HUES64 (cell line): Measurements from ENCODE around the gene MAGEB6B. TPM values are rescaled to one million over a fixed set of nuclear protein-coding genes. Genes with fewer than 3 reads are reported as not detected.
"Not testable (repeated sequence)": the region's sequence is repeated elsewhere in the genome, so short reads cannot be mapped to it uniquely, and the experiment has no call there.

Experiments used
- H3K27ac ChIP-seq: 2 replicates; pipeline ENCODE4 v1.7.0; 2013; ENCODE audit warnings: low read depth, low read length, inconsistent platforms
- H3K27me3 ChIP-seq: 2 replicates; pipeline ENCODE4 v1.6.1; 2013; ENCODE audit warnings: mild to moderate bottlenecking, low read length; ENCODE audit not compliant: insufficient read depth
- H3K36me3 ChIP-seq: 2 replicates; pipeline ENCODE4 v1.6.1; 2013; ENCODE audit warnings: mild to moderate bottlenecking, low read length; ENCODE audit not compliant: insufficient read depth
- H3K4me1 ChIP-seq: 2 replicates; pipeline ENCODE4 v1.6.1; 2013; ENCODE audit warnings: mild to moderate bottlenecking, low read length, moderate library complexity; ENCODE audit not compliant: insufficient read depth
- H3K4me3 ChIP-seq: 2 replicates; pipeline ENCODE4 v1.5.1; 2013; ENCODE audit warnings: mild to moderate bottlenecking, low read length, moderate library complexity
- H3K9ac ChIP-seq: 2 replicates; pipeline ENCODE4 v1.6.1; 2013; ENCODE audit warnings: mild to moderate bottlenecking, low read depth, low read length
- H3K9me3 ChIP-seq: 2 replicates; pipeline ENCODE4 v1.6.1; 2013; ENCODE audit warnings: low read depth, low read length; ENCODE audit not compliant: insufficient read depth
- WGBS: fragments of 150-250, 120-280 bp; methylation state at CpG from one replicate; pipeline ENCODE4 v1.1.7; 2013; ENCODE audit warnings: missing lambda C conversion rate; 5-methylcytosine and 5-hydroxymethylcytosine counted together
- polyA plus RNA-seq, 2 experiments: library from polyadenylated mRNA; stranded (reverse); fragments of 50-300 nt; gene quantifications; one replicate each; pipeline ENCODE4 v1.2.3, GENCODE V29; 2013

Gene MAGEB6B, protein sequence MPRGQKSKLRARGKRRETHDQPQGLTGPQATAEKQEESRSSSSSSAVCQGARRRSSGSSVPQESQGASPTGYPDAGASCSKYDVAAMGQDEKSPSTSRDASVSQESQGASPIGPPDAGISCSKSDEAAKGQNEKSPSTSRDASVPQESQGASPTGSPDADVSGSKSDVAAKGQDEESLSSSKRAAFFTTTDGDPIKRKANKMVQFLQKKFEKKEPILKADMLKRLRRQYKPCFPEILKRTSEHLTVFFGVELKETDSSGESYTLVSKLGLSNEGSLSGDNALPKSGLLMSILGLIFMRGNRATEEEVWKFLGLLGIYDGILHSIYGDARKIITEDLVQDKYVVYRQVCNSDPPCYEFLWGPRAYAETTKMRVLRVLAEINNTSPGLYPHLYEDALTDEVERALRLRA
- not detected for polyA plus RNA-seq (2013, experiment 1 of 2)
- polyA plus RNA-seq (2013, experiment 2 of 2) = not detected

- no peak within 1 kb of the TSS for H3K9ac ChIP-seq
- no peak within 1 kb of the TSS for H3K27ac ChIP-seq
- no peak within 1 kb of the TSS for H3K4me3 ChIP-seq
- no peaks in the 10 kb centered on the region for H3K36me3 ChIP-seq
- no peaks in the 10 kb centered on the region for H3K9me3 ChIP-seq
- no peaks in the 10 kb centered on the region for H3K4me1 ChIP-seq
- no peaks in the 10 kb centered on the region for H3K27me3 ChIP-seq
- 97% methylated on average over 10 of the region's 10 CpGs for WGBS
Observed at GRCh38 chrX:26160301-26160700, at the start of gene MAGEB6B. TSS of gene MAGEB6B (plus strand) at chrX:26160601. CDS start at chrX:26160601, 0 bp downstream.

- Histone ChIP-seq H3K27me3 (no peaks in the 10 kb centered on the region), H3K36me3 (no peaks in the 10 kb centered on the region), H3K4me3 (no peak within 1 kb of the TSS), H3K9me3 (no peaks in the 10 kb centered on the region), H3K27ac (no peak within 1 kb of the TSS), H3K4me1 (no peaks in the 10 kb centered on the region), H3K9ac (no peak within 1 kb of the TSS)
- 96% methylated on average over 9 of the region's 11 CpGs for WGBS
Observed at GRCh38 chrX:26138274-26138673, 22.1 kb upstream of the MAGEB6B start, which contains the start of gene MAGEB18. TSS of gene MAGEB18 (plus strand) at chrX:26138343. CDS start at chrX:26138986, 643 bp downstream.

DNA sequence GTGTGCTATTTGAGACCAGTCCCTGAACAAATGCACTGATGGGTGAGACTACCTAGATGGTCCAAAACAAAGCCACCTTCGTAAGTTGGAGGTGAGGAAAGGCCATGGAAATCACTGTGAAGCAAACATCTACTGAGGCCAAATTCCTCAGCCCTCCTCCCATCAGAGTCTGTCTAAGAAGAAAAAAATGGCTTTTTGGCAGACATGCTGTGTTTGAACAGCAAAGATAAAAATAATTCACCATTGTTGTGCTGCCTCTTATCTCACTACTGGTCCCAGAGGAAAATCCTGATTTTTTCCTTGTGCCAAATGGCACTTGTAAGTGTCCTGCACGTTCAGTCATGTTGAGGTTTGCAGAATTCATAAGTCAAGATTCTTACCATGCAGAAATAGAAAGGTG, 14.4 kb upstream of the MAGEB6B start:
- Histone ChIP-seq H3K27me3 (no peaks in the 10 kb centered on the region), H3K9ac (no peak overlapping the region), H3K4me1 (no peaks in the 10 kb centered on the region), H3K9me3 (no peaks in the 10 kb centered on the region), H3K27ac (no peak overlapping the region), H3K36me3 (no peaks in the 10 kb centered on the region), H3K4me3 (no peak overlapping the region)
- WGBS = 88% methylated on average over 2 of the region's 2 CpGs

GRCh38 chrX:26192204-26192603, 31.8 kb downstream of the MAGEB6B start, which contains the start of gene MAGEB6:
TSS of gene MAGEB6 (plus strand) at chrX:26192440. CDS start at chrX:26193847, 1,407 bp downstream.
- H3K27me3 ChIP-seq = no peaks in the 10 kb centered on the region
- WGBS = 92% methylated on average over 17 of the region's 17 CpGs
- H3K9me3 ChIP-seq = no peaks in the 10 kb centered on the region
- no peaks in the 10 kb centered on the region for H3K36me3 ChIP-seq
- no peak within 1 kb of the TSS for H3K9ac ChIP-seq
- H3K27ac ChIP-seq = no peak within 1 kb of the TSS
- H3K4me3 ChIP-seq = no peak within 1 kb of the TSS
- H3K4me1 ChIP-seq = no peaks in the 10 kb centered on the region

DNA sequence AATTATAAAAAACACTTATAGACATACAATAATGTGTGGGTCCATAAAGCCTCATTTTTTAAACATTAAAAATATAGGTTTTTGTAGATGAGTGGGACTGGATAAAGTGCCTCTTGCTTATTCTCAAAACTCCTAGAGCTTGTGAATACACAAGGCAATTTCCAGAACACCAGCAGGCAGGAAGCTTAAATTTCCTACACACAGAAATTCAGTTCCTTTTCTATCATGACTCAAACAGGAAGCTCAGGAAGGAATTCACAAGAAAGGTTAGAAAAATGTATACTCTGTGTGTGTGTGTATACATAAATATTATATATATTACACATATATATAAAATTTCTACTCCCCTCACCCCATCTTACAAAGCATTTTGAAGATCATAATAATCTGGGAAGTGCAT, 43.2 kb downstream of the MAGEB6B start:
- Histone ChIP-seq H3K4me1 (no peaks in the 10 kb centered on the region), H3K9ac (no peak overlapping the region), H3K9me3 (0 out of 2 replicates have a peak, but pooled peaks cover 2% of the 10 kb centered on the region), H3K4me3 (no peak overlapping the region), H3K27ac (no peak overlapping the region), H3K36me3 (no peaks in the 10 kb centered on the region), H3K27me3 (no peaks in the 10 kb centered on the region)

DNA sequence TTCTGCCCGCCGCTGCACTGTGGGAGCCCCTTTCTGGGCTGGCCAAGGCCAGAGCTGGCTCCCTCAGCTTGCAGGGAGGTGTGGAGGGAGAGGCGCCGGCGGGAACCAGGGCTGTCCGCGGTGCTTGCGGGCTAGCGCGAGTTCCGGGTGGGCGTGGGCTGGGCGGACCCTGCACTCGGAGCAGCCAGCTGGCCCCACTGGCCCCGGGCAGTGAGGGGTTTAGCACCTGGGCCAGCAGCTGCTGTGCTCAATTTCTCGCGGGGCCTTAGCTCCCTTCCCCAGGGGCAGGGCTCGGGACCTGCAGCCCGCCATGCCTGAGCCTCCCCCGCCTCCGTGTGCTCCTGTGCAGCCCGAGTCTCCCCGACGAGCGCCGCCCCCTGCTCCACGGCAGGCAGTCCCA, 44.3 kb downstream of the MAGEB6B start:
- not testable (repeated sequence) for H3K9me3 ChIP-seq, H3K27me3 ChIP-seq, H3K4me1 ChIP-seq, H3K4me3 ChIP-seq, H3K9ac ChIP-seq, H3K27ac ChIP-seq, H3K36me3 ChIP-seq
- 96% methylated on average over 27 of the region's 27 CpGs for WGBS

DNA sequence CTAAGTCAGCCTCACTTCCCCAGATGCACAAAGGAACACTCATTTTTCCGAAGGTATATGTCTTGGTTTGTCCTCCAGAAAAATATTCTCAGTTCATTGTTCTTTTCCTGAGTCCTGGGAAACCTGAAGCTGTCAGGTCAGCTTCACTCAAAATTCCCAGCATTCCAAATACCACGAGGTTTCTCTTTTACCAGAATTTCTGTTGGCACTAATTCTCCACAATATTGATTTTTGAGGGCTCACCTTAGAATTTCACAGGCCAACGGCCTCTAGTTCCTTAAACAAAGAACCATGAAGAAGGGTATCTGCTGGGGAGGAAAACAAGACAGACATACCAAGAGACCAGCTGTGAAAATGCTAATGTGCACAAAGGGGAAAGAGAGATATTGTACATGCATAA, 47.6 kb downstream of the MAGEB6B start:
- no peaks in the 10 kb centered on the region for H3K36me3 ChIP-seq
- H3K4me1 ChIP-seq = no peaks in the 10 kb centered on the region
- 92% methylated on average over 2 of the region's 3 CpGs for WGBS
- 0 out of 2 replicates have a peak, but pooled peaks cover 2% of the 10 kb centered on the region for H3K9me3 ChIP-seq
- no peak overlapping the region for H3K27ac ChIP-seq
- H3K9ac ChIP-seq = no peak overlapping the region
- H3K27me3 ChIP-seq = no peaks in the 10 kb centered on the region
- no peak overlapping the region for H3K4me3 ChIP-seq
